Measurements from ENCODE around the gene FAM13A. TPM values are rescaled to one million over a fixed set of nuclear protein-coding genes. Genes with fewer than 3 reads are reported as not detected.
"Not testable (repeated sequence)": the region's sequence is repeated elsewhere in the genome, so short reads cannot be mapped to it uniquely, and the experiment has no call there.

Gene FAM13A
- total RNA-seq, 1 experiment from 2014 or later: 22.2 TPM

DNA sequence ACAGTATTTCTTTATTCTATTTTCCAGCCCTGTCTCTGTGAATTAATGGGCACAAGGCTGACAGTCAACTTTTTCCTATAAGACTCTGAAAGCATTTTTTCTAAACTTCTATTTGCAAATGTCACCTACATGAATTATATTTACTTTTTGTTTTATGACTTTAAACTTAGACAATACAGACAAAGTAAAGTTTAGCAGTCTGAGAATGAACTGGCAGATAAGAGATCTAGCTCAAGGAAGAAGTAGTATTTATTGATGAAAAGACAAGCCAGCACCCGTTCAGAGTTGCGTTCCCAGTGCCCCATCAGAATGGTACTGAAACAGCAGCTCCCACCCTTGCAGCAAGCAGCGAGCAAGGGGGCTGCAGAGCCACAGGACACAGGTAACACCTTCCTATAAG is 148.5 kb downstream of the FAM13A start:
- DNase-seq (ENCODE audit: extremely low read depth, low read depth): no peak

DNA sequence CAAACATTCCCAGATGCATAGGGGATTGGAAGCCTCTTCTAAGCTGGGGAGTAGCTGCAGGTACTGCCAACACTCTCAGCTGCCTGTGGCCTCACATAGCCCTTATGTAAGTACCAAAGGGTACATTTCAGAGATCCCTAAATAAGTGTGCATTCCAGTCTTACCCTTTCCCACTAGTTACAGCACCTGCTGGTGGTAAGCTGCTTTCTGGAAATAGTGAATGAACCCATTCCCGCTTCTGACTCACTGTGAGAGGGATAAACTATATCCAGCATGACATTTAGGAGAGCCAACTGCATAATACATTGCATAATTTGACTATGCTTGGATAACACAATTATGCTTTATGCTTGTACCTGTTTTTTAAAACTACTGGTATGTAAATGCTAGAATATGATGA is 149.0 kb downstream of the FAM13A start:
- no peak for DNase-seq (ENCODE audit: extremely low read depth, low read depth)

DNA sequence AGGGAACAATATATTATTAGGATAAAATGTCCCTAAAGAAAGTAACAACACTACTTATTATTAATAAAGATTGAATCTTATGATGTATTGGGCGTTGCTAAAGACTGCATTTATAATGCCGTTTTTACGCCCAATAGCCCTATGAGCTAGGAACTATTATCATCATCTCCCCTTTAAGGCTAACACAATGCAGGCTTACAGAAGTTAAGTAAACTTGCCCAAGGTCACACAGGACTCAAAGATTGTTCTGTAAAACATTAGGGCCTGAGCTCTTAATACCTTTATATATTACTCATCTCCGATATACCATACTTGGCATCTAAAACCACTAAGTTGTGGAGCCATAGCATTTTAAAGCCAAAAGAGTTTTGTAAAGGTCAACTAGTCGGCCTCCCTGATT is 149.5 kb downstream of the FAM13A start:
- no peak for DNase-seq (ENCODE audit: extremely low read depth, low read depth)

GRCh38 chr4:88904240-88904639 is 152.7 kb downstream of the FAM13A start:
- not testable (repeated sequence) for DNase-seq (ENCODE audit: extremely low read depth, low read depth)

DNA sequence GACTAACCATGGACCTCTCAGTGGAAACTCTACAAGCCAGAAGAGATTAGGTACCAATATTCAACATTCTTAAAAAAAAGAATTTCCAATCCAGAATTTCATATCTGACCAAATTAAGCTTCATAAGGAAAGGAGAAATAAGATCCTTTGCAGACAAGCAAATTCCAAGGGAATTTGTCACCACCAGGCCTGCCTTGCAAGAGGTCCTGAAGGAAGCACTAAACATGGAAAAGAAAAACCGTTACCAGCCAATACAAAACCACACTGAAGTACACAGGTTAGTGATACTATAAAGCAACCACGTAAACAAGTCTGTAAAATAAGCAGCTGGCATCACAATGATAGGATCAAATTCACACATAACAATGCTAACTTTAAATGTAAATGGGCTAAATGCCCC is 156.6 kb downstream of the FAM13A start:
- DNase-seq (ENCODE audit: extremely low read depth, low read depth): no peak

DNA sequence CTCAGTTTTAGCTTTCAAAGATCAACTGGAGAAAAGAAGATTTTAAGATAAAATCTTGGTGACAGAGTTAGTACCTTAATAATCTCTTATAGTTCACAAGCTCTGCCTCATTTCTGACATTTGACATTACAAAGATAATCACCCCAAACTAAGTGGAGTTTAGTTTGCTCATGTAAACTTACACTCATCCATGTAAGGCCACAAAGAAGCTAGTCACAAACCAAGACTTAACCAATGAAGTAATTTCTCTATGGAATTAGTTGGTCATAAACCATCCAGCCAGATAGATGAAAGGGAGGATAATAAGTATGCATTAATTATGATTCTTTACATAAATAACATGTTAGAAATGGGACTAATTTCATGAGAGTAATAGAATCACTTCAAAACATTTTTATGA is 159.2 kb downstream of the FAM13A start:
- no peak for DNase-seq (ENCODE audit: extremely low read depth, low read depth)

GRCh38 chr4:88897180-88897579 is 159.8 kb downstream of the FAM13A start:
- DNase-seq (ENCODE audit: extremely low read depth, low read depth): no peak

GRCh38 chr4:88893961-88894360 is 163.0 kb downstream of the FAM13A start:
- no peak for DNase-seq (ENCODE audit: extremely low read depth, low read depth)

GRCh38 chr4:88892646-88893045 is 164.3 kb downstream of the FAM13A start:
- DNase-seq (ENCODE audit: extremely low read depth, low read depth): no peak

DNA sequence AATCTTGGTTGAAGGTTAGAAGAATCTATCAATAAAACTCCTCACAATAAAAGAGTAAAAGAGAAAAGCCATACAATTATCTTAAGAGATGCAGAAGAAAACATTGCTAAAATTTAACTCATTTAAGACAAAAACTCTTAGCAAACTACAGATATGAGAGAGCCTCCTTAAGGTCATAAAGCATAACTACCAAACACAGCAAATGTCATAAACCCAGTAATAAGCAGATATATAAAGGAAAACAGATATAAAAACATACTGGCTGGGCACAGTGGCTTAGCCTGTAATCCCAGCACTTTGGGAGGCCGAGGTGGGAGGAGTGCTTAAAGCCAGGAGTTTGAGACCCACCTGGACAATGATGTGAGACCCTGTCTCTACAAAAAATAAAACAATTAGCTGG is 165.3 kb downstream of the FAM13A start:
- no peak for DNase-seq (ENCODE audit: extremely low read depth, low read depth)

- DNase-seq (ENCODE audit: extremely low read depth, low read depth): not testable (repeated sequence)
These were observed 169.6 kb downstream of the FAM13A start for GRCh38 chr4:88887409-88887808.

- no peak for DNase-seq (ENCODE audit: extremely low read depth, low read depth)
These were observed 175.8 kb downstream of the FAM13A start for GRCh38 chr4:88881227-88881569.

GRCh38 chr4:88880501-88881226 is 176.3 kb downstream of the FAM13A start:
- no peak for DNase-seq (ENCODE audit: extremely low read depth, low read depth)

DNA sequence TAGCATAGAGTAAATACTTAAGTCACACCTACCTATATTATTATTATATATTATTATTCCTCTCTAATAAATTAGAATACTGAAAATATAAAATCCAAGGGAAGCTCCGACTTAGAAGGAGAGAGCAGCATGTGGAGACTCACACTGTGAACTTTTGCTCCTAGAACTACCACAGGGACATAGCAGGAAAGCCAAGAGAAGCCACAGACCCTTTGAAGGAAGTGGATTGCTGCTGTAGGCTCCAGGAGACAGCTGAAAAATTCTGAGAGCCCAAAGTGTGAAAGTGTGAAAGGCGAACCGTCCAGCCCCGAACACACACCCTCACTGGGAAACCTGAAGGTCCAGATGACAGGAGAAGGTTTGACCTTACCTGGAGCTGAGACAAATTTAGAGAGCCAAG is 177.0 kb downstream of the FAM13A start:
- no peak for DNase-seq (ENCODE audit: extremely low read depth, low read depth)

DNA sequence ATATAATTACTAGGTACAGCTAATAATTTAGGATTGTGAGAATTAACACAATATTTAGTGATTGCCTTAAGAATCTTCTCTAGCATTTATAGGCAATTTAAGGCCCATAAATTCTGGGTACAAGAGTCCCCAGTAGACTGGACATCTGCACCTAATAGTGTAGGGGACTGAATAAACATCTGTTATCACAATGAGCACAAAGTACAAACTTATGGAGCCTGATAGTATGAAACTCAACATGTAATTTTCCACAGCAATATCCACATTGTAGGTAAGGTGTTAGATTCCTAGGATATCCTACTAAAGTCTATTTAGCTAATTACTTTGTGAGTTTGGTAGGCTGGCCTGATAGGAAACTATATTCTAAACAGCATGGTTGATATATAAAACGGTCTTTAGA is 178.3 kb downstream of the FAM13A start:
- DNase-seq (ENCODE audit: extremely low read depth, low read depth): no peak

DNA sequence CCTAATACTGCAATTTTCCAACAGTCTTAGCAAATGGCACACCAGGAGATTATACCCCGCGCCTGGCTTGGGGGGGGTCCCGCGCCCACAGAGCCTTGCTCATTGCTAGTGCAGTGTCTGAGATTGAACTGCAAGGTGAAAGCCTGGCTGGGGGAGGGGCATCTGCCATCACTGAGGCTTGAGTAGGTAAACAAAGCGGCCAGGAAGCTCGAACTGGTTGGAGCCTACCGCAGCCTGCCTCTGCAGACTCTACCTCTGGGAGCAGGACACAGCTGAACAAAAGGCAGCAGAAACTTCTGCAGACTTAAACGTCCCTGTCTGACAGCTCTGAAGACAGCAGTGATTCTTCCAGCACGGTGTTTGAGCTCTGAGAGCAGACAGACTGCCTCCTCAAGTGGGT is 186.6 kb downstream of the FAM13A start:
- no peak for DNase-seq (ENCODE audit: extremely low read depth, low read depth)

DNA sequence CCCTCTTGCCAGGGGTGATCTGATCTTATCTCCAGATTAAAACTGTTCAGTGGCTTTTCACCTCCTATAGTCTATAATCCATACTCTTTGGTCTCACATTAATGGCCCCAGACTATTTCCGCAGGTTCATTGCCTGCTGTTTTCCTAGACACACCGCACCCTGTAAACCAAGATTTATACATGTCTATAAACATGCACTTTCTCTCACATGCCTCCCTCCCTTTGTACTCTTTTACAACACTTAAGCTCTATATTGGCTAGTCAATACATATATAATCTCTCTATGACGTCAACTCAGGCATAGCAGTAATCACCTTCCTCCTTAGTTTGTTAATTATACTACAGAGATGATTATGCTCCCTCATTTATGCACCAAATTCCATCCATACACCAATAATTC is 188.5 kb downstream of the FAM13A start:
- no peak for DNase-seq (ENCODE audit: extremely low read depth, low read depth)

DNA sequence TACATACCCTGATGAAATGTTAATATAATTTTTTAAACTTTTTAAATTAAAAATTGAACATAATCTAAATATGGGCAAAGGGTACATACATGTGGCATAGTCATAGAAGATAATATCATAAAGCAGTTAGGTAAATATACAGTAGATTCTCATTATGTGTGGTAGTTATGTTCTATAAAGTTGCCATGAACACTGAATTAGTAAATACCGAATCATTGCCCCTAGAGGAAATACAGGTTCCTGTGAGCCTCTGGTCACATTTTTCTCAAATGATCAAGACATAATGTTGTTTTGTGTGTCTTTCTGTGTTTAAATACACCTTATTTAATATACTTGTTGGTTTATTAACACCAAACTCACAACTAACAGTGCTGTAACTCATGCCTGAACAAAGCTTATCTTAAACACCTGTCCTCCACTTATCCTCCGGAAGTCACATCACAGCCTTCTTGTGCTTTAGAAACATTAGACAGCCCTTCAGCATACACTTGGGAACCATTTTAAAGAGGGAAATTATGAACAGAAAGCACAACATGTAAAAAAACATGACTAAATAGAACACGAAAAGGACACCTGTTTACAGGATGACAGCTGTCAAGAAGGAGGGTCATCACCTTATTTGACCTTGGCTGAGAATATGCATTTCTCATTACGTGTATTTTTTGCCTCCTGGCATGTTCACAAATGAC is 190.0 kb downstream of the FAM13A start:
- no peak for DNase-seq (ENCODE audit: extremely low read depth, low read depth)

GRCh38 chr4:88865466-88865865 is 191.5 kb downstream of the FAM13A start:
- no peak for DNase-seq (ENCODE audit: extremely low read depth, low read depth)

GRCh38 chr4:88865046-88865445 is 191.9 kb downstream of the FAM13A start:
- no peak for DNase-seq (ENCODE audit: extremely low read depth, low read depth)

DNA sequence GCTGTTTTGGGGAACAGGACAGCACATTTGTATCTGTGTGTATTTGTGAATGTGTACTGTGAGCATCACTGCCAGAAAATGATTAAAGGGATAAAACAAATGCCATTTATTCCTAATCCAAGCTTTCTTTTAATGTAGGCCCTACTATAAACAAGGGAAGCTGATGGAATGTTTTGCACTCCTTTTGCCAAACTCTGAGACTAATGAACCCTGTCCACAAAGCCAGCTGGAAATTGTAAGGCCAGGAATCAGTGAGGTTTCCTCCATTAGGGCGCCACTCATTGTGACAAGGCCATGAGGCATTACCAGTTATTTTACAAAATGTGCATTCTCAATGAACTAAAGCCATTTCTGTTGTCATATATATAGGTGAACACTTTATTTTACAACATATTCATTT is 196.4 kb downstream of the FAM13A start:
- DNase-seq (ENCODE audit: extremely low read depth, low read depth): no peak

DNA sequence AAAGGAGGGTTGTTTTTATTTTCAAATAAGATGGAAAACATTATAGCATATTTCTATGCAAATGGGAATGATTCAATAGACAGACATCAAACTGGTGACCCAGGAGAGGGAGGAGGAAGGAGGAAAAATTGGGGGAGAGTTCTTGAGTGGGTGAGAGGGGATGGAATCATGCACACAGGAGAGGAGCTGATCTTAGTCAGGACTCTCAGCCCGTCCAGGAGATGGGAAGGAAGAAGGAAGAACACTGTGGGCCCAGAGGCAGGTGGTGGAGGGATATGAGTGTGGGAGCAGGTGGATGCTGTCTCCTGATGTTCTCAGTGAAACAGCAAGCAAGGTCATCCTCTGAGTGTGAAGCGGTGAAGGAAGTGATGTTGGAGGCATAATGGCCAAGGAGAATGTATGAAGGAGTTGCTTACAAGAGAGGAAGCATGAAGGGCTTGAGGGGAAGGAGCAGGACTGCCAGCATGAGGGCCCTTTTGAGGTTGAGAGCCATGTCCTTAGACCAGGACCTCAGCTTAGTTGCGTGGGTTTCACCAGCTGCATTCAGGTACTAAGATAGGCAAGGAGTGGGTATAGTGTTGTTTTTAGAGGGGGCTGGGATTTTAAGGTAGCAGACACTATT is 197.7 kb downstream of the FAM13A start:
- no peak for DNase-seq (ENCODE audit: extremely low read depth, low read depth)
